GM12801 (cell line): ENCODE results near the gene DCHS2.

Source experiments
- CTCF ChIP-seq: IDR thresholded peaks from one replicate; pipeline ENCODE4 v1.5.1; 2011; ENCODE audit warnings: control low read depth; ENCODE audit not compliant: insufficient read length; ENCODE audit errors: extremely low read depth

Gene DCHS2

GRCh38 chr4:154294652-154295350 lies 196.8 kb downstream of the DCHS2 start:
- TF ChIP-seq CTCF, result no peak

GRCh38 chr4:154293427-154293826 lies 198.2 kb downstream of the DCHS2 start:
- no peak for TF ChIP-seq CTCF

GRCh38 chr4:154292589-154292988 lies 199.0 kb downstream of the DCHS2 start:
- no peak for TF ChIP-seq CTCF

GRCh38 chr4:154277172-154277571 lies 214.4 kb downstream of the DCHS2 start:
- TF ChIP-seq CTCF, result no peak

- TF ChIP-seq CTCF, result no peak
Measured at GRCh38 chr4:154276496-154276895, 215.1 kb downstream of the DCHS2 start.

GRCh38 chr4:154254999-154255398 lies 236.6 kb downstream of the DCHS2 start:
- TF ChIP-seq CTCF, result no peak

- TF ChIP-seq CTCF, result no peak
Measured at GRCh38 chr4:154234576-154234975, 257.0 kb downstream of the DCHS2 start.
